Pancreas (tissue), 10 donors: ENCODE results near the gene STX18. TPM values are rescaled to one million over a fixed set of nuclear protein-coding genes. Genes with fewer than 3 reads are reported as not detected.
A peak's percentile ranks its signal among the peaks of the same experiment; 100 is the strongest.

Experiments used
- ATAC-seq, 4 donors: fragments of 200-7000 bp; cut with Tn5 transposase; one replicate each; pipeline versions ENCODE4 v1.8.0 to v1.9.1; 2020; ENCODE audit warnings: mild to moderate bottlenecking in 4 of 4, moderate library complexity in 4 of 4
- DNase-seq, 6 donors: peaks; one replicate each; pipeline ENCODE4 v3.0.0-alpha.2; 2020
- FAIRE-seq: peaks from 2 replicates; lab custom pipeline; 2012; peaks lifted over from hg19 to GRCh38; lab: Jason Lieb, UNC
- H3K27ac ChIP-seq, 4 donors: fragments of 200-600 bp; sonication (generic); 1 replicate in 3 of 4; 2 replicates in 1 of 4; pipeline versions ENCODE4 v1.5.0 to v1.8.0; 2020
- H3K27me3 ChIP-seq, 4 donors: fragments of 200-600 bp; one replicate each; pipeline ENCODE4 v1.8.0; 2021
- H3K36me3 ChIP-seq, 3 donors: fragments of 200-600 bp; sonication (generic) in 1 of 3; one replicate each; pipeline versions ENCODE4 v1.5.0 to v1.8.0; 2020 to 2021
- H3K4me1 ChIP-seq, 3 donors: fragments of 200-600 bp; one replicate each; pipeline ENCODE4 v1.8.0; 2021
- H3K4me3 ChIP-seq, 4 donors: fragments of 200-600 bp; sonication (generic) in 2 of 4; one replicate each; pipeline versions ENCODE4 v1.5.0 to v1.8.0; 2020 to 2021
- H3K9me3 ChIP-seq, 4 donors: fragments of 200-600 bp; one replicate each; pipeline ENCODE4 v1.8.0; 2021
- WGBS, 2 donors: extraction: QIAGEN DNeasy Blood & Tissue Kit; methylation state at CpG; one replicate each; pipeline ENCODE4 v1.1.7; 2013; 5-methylcytosine and 5-hydroxymethylcytosine counted together
- intact Hi-C, 3 donors: fragments of 100-400 bp; cut with DNase I; formaldehyde crosslinking; loops; one replicate each; pipeline versions ENCODE4 v1.11.1 to v1.14.2; 2022
- polyA plus RNA-seq, 2 donors: library from polyadenylated mRNA; stranded (reverse); fragments of 200-250 nt; gene quantifications; one replicate each; pipeline ENCODE4 v1.2.3, GENCODE V29; 2013
- total RNA-seq, 6 donors: library from RNA; stranded (reverse); fragmentation: NEBNext Ultra II Directional in 4 of 6; extraction: Animal tissue kit (Norgen Biotek cat#: 25700) in 4 of 6; gene quantifications; one replicate each; pipeline versions ENCODE4 v1.2.1 to v1.2.4, GENCODE V29; 2021 to 2023
- TF ChIP-seq, protein P1 (sequence below), 4 donors: fragments of 200-600 bp; sonication (generic) in 3 of 4; IDR thresholded peaks; one replicate each; pipeline versions ENCODE4 v1.5.0 to v1.8.0; 2021; ENCODE audit warnings: antibody characterized with exemption in 4 of 4
- donor health status: healthy with polysubstance abuse.
- donor health status: DM: no; HTN: no; CAD: no; lungs with moderate emphysema.
- donor health status: DM: no; HTN: no; CAD: no.
- donor health status: control.
- donor health status: control.
- donor health status: Bipolar disorder and iron deficiency.
- donor health status: DM: yes; HTN: yes; CAD: no.
- donor health status: DM: no; HTN: no; CAD: no.
- donor health status: DM: no; HTN: no; CAD: no.
- donor health status: DM: yes; HTN: yes; CAD: no.

STX18 gene
- 10 to 100 TPM; 13.6 to 26.0 (median 18.1) TPM for total RNA-seq
- polyA plus RNA-seq: 10 to 100 TPM; 30.0 to 35.9 TPM

DNA sequence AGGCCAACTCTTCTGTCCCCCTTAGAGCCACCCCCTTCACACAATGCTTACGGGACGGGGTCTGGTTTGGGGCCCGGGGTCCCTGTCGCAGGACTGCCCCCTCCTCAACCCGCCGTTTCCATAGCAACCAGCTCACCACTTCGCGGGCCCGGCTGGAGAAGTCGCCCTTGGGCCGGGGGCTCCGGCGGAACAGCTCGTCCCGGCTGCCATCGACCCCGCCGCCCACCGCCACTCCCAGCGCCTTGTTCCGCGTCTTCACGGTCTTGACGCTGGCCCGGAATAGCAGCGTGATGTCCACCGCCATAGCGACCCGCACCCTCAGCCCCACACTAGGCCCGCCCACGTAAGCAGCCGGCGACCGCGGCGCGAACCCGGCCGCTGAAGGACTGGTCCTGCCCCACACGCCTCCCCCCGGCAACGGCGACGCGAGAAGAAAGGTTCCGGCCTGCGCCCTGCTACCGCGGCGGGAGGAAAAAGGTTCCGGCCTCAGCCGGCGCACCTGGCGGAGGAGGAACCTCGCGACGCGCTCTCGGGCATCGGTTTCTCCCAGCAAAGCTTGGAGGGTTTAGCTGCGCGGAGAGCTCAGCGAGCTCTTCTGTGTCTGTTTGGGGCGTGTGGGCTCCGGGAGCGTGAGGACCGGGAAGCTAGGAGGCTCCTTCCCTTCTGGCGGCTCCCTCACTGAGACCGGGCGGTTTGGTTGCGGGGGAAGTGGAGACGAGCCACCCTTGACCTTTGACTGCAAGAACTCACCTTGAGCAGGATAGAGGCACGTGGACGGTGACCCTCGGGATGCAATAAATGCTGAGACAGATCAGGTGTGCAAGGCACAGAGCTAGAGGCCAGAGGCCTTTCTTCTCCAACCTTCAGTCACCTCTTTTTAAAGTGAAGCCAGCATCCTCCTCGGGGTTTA, at the start of gene STX18:
TSS of gene STX18 (minus strand) at position 388 of the 910 bp plus-strand sequence. CDS start at position 304, 84 bp downstream.
- intact Hi-C loops: no loop called here
- H3K27ac ChIP-seq: peak within 1 kb of the TSS; percentile 60 to 82 (median 72)
- peak; percentile 97 to 99 (median 98) for ATAC-seq
- DNase-seq: peak; percentile 84 to 96 (median 89)
- no peaks in the 10 kb centered on the region for H3K9me3 ChIP-seq
- no peak for FAIRE-seq
- no peaks in the 10 kb centered on the region for H3K27me3 ChIP-seq
- no peaks in the 10 kb centered on the region for H3K36me3 ChIP-seq
- WGBS, 2 donors: 0% methylated on average over 75 to 76 of the region's 76 CpGs
- peak within 1 kb of the TSS; percentile 84 to 95 (median 92) for H3K4me3 ChIP-seq
- peaks cover 0 to 12% (median 12%) of the 10 kb centered on the region in 3 donors for H3K4me1 ChIP-seq
- TF ChIP-seq, protein P1, sequence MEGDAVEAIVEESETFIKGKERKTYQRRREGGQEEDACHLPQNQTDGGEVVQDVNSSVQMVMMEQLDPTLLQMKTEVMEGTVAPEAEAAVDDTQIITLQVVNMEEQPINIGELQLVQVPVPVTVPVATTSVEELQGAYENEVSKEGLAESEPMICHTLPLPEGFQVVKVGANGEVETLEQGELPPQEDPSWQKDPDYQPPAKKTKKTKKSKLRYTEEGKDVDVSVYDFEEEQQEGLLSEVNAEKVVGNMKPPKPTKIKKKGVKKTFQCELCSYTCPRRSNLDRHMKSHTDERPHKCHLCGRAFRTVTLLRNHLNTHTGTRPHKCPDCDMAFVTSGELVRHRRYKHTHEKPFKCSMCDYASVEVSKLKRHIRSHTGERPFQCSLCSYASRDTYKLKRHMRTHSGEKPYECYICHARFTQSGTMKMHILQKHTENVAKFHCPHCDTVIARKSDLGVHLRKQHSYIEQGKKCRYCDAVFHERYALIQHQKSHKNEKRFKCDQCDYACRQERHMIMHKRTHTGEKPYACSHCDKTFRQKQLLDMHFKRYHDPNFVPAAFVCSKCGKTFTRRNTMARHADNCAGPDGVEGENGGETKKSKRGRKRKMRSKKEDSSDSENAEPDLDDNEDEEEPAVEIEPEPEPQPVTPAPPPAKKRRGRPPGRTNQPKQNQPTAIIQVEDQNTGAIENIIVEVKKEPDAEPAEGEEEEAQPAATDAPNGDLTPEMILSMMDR (IDR thresholded peaks at IDR 0.05): no peak

DNA sequence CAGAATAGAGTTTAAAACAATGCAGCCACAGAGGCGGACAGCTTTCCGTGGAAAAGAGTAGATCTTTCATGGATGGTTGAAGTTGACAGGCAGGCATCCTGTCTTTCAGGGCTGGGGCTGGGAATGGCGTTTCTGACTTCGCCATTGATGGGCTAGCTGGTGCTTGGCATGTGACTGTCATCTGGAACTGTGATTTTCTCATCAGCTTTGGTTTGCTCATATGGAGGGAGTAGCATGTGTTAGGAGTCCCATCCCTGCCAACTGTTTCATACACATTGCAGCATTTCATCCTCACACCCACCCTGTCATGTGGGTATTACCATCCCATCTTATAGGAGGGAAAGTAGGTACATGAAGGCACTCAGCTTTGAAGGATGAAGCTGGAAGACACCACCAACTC, 49.2 kb upstream of the STX18 start:
- FAIRE-seq (no peak), DNase-seq (no peak), ATAC-seq (no peak)
- intact Hi-C loops: no loop called here
- H3K27me3 ChIP-seq: no peaks in the 10 kb centered on the region
- H3K27ac ChIP-seq: no peak overlapping the region
- no peaks in the 10 kb centered on the region for H3K4me1 ChIP-seq
- WGBS, 2 donors: 86 to 92% methylated on average over 4 of the region's 4 CpGs
- no peaks in the 10 kb centered on the region for H3K9me3 ChIP-seq
- H3K4me3 ChIP-seq: no peak overlapping the region
- H3K36me3 ChIP-seq: no peaks in the 10 kb centered on the region
- TF ChIP-seq, protein P1 (IDR thresholded peaks at IDR 0.05): no peak

DNA sequence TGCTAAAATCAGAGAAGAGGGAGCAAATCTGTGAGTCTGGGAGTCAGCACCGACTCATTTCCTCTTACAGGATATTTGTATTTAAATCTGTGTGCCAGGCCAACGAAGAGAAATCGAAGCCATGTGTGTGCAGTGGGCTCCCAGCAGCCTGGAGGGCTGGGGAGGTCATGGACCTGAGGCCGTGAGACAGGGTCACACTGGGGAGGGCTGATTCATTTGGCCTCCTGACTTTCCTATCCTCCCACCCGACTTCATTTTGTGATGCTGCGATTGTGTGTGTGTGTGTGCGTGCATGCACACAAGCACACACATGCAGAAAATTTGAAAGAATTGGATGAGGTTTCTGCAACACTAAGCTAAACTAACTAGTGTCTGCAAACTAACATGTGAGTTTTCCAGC, 48.7 kb upstream of the STX18 start:
- Histone ChIP-seq H3K36me3 (no peaks in the 10 kb centered on the region), H3K27me3 (no peaks in the 10 kb centered on the region), H3K4me3 (no peak overlapping the region), H3K27ac (no peak overlapping the region), H3K9me3 (no peaks in the 10 kb centered on the region), H3K4me1 (no peaks in the 10 kb centered on the region)
- intact Hi-C loops: no loop called here
- TF ChIP-seq, protein P1 (IDR thresholded peaks at IDR 0.05): no peak
- no peak for DNase-seq
- ATAC-seq: no peak
- FAIRE-seq: no peak
- WGBS, 2 donors: 81 to 84% methylated on average over 7 of the region's 7 CpGs

DNA sequence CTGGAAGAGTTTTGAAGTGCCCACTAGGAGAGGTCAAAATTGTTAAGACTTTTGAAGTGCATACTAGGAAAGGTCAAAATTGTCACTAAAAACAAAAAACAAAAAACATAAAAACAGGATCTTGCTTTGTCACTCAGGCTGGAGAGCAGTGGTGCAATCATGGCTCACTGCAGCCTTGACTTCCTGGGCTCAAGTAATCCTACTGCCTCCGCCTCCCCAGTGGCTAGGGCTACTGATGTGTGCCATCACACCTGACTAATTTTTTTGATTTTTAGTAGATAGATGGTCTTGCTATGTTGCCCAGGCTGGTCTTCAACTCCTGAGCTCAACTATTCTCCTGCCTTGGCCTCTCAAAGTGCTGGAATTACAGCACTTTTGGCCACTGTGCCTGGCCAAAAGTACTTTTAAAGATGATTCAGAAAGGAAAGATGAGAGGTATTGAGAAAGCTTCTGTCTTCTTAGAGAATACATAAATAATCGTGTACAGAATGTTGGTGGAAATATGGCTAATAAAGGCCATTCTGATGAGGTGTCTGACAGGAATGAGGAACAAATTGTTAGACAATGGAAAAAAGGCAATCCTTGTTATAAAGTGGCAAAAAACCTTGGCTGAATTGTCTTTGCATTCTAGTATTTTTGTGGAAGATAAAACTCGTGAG, 43.3 kb upstream of the STX18 start:
- TF ChIP-seq, protein P1 (IDR thresholded peaks at IDR 0.05): no peak
- no peak for FAIRE-seq

More for the DNA sequence above, 43.3 kb upstream of the STX18 start:
- H3K4me3 ChIP-seq: no peak overlapping the region
- no peak for ATAC-seq
- intact Hi-C loops: no loop called here
- no peaks in the 10 kb centered on the region for H3K4me1 ChIP-seq
- no peaks in the 10 kb centered on the region for H3K27me3 ChIP-seq
- no peaks in the 10 kb centered on the region for H3K36me3 ChIP-seq
- no peaks in the 10 kb centered on the region for H3K9me3 ChIP-seq
- no peak overlapping the region for H3K27ac ChIP-seq
- 71 to 84% methylated on average over 3 of the region's 3 CpGs for WGBS, 2 donors
- no peak for DNase-seq
